Fibroblast of the aortic adventitia (primary cell): ENCODE data around the gene STOML2. TPM values are rescaled to one million over a fixed set of nuclear protein-coding genes. Genes with fewer than 3 reads are reported as not detected.

Source experiments
- DNase-seq: peaks from one replicate; pipeline ENCODE4 v3.0.0-alpha.2; 2010; ENCODE audit warnings: low read depth
- H3K4me3 ChIP-seq: 2 replicates; pipeline ENCODE4 v1.5.1; 2011; ENCODE audit warnings: low read depth, mild to moderate bottlenecking, control low read depth, low read length, moderate library complexity
- CTCF ChIP-seq: IDR thresholded peaks from 2 replicates; pipeline ENCODE4 v1.5.1; 2011; ENCODE audit warnings: mild to moderate bottlenecking, low read length, control low read depth, inconsistent platforms; ENCODE audit not compliant: insufficient read depth
- total RNA-seq: library from RNA; depleted of rRNA; stranded (reverse); fragments of >200 nt; gene quantifications from 2 replicates; pipeline ENCODE4 v1.2.3, GENCODE V29; 2012; ENCODE audit warnings: low replicate concordance

The STOML2 gene
- total RNA-seq, 1 donor: 109 TPM

- no peak for DNase-seq
- H3K4me3 ChIP-seq: peak overlapping the region; percentile 42
- no peak for TF ChIP-seq CTCF
Measured at GRCh38 chr9:35073279-35073612, 29.7 kb downstream of the STOML2 start.

GRCh38 chr9:35072461-35073278 lies 30.3 kb downstream of the STOML2 start, which contains the start of gene VCP:
Gene VCP (minus strand): TSS chr9:35072625. CDS start chr9:35072353, 272 bp downstream.
- peak; percentile 99 for DNase-seq
- TF ChIP-seq CTCF: no peak
- peak within 1 kb of the TSS; percentile 90 for H3K4me3 ChIP-seq

GRCh38 chr9:35071814-35072460 lies 31.0 kb downstream of the STOML2 start:
- TF ChIP-seq CTCF: peak; percentile 9
- peak; percentile 83 for DNase-seq
- peak overlapping the region; percentile 90 for H3K4me3 ChIP-seq

GRCh38 chr9:35070823-35071813 lies 31.8 kb downstream of the STOML2 start:
- peak; percentile 38 for DNase-seq
- TF ChIP-seq CTCF: no peak
- H3K4me3 ChIP-seq: peak overlapping the region; percentile 90

GRCh38 chr9:35069020-35069419 lies 33.9 kb downstream of the STOML2 start:
- no peak overlapping the region for H3K4me3 ChIP-seq

More at GRCh38 chr9:35069020-35069419, 33.9 kb downstream of the STOML2 start:
- no peak for TF ChIP-seq CTCF
- no peak for DNase-seq
